Heart left ventricle (tissue), 16 donors: ENCODE results near the gene KIF3C. TPM values are rescaled to one million over a fixed set of nuclear protein-coding genes. Genes with fewer than 3 reads are reported as not detected.

ENCODE experiments used
- ATAC-seq, 4 donors: fragments of 200-7000 bp; cut with Tn5 transposase; one replicate each; pipeline ENCODE4 v1.9.1; 2020 to 2022; ENCODE audit warnings: moderate library complexity in 4 of 4, mild to moderate bottlenecking in 3 of 4, moderate number of reproducible peaks in 1 of 4
- DNase-seq, 5 donors: peaks; one replicate each; pipeline ENCODE4 v3.0.0-alpha.2; 2020
- H3K27ac ChIP-seq, 12 donors: fragments of 200-600 bp; sonication (generic) in 4 of 12; one replicate each; pipeline versions ENCODE4 v1.5.0 to v1.8.0; 2016 to 2022; ENCODE audit warnings: mild to moderate bottlenecking in 2 of 12
- H3K27me3 ChIP-seq, 9 donors: fragments of 200-600 bp; sonication (generic) in 2 of 9; one replicate each; pipeline versions ENCODE4 v1.5.1 to v1.8.0; 2016 to 2022; ENCODE audit warnings: mild to moderate bottlenecking in 3 of 9
- H3K36me3 ChIP-seq, 9 donors: fragments of 200-600 bp; sonication (generic) in 2 of 9; one replicate each; pipeline versions ENCODE4 v1.5.0 to v1.8.0; 2018 to 2022; ENCODE audit warnings: mild to moderate bottlenecking in 2 of 9
- H3K4me1 ChIP-seq, 12 donors: fragments of 200-600 bp; sonication (generic) in 4 of 12; one replicate each; pipeline versions ENCODE4 v1.5.0 to v1.8.0; 2016 to 2022; ENCODE audit warnings: mild to moderate bottlenecking in 3 of 12
- H3K4me3 ChIP-seq, 12 donors: fragments of 200-600 bp; sonication (generic) in 4 of 12; one replicate each; pipeline versions ENCODE4 v1.5.0 to v1.8.0; 2017 to 2022; ENCODE audit warnings: mild to moderate bottlenecking in 9 of 12, moderate library complexity in 4 of 12
- H3K9me3 ChIP-seq, 12 donors: fragments of 200-600 bp; sonication (generic) in 4 of 12; one replicate each; pipeline versions ENCODE4 v1.5.0 to v1.8.0; 2016 to 2022; ENCODE audit warnings: mild to moderate bottlenecking in 1 of 12
- CTCF ChIP-seq, 12 donors: fragments of 200-600 bp; sonication (generic) in 4 of 12; IDR thresholded peaks; one replicate each; pipeline versions ENCODE4 v1.5.0 to v1.8.0; 2018 to 2022; ENCODE audit warnings: antibody characterized with exemption in 12 of 12, mild to moderate bottlenecking in 5 of 12
- POLR2A ChIP-seq, 2 donors: fragments of 450-650 bp; IDR thresholded peaks; one replicate each; pipeline ENCODE4 v1.6.1; 2017; ENCODE audit warnings: antibody characterized with exemption in 2 of 2, mild to moderate bottlenecking in 2 of 2, moderate library complexity in 2 of 2
- WGBS, 4 donors: extraction: QIAGEN DNeasy Blood & Tissue Kit in 2 of 4; methylation state at CpG; one replicate each; pipeline versions ENCODE4 v1.1.5 to v1.1.7; 2013 to 2018; 5-methylcytosine and 5-hydroxymethylcytosine counted together
- intact Hi-C, 10 donors: fragments of 100-400 bp; cut with DNase I; formaldehyde crosslinking; loops; one replicate each; pipeline versions ENCODE4 v1.11.1 to v1.14.2; 2022
- polyA plus RNA-seq, 2 donors: library from polyadenylated mRNA; stranded (reverse); fragments of 200-250 nt; gene quantifications; one replicate each; pipeline ENCODE4 v1.2.3, GENCODE V29; 2013
- total RNA-seq, 9 donors: library from RNA; depleted of rRNA in 2 of 9; stranded (reverse); fragments of >200 nt in 2 of 9; fragmentation: NEBNext Ultra II Directional in 3 of 9; extraction: Animal tissue kit (Norgen Biotek cat#: 25700) in 3 of 9; gene quantifications; one replicate each; pipeline versions ENCODE4 v1.1.0 to v1.2.4, GENCODE V29; 2016 to 2023
- donor health status: ischemic (EF 13 %, LVEDD 7.1; RV severe dilation, severe dysfunction).
- donor health status: healthy with polysubstance abuse.
- donor health status: DM: no; HTN: yes; CAD: no.
- donor health status: DM: no; HTN: no; CAD: no.
- donor health status: ischemic (EF 25% LVEDD 6.9; RV normal size, moderate dysfunction).
- donor health status: ischemic (EF 25% LVEDD 5.7; RV mildly dilated, moderate dysfunction).
- donor health status: healthy.
- donor health status: DM: yes; HTN: yes; CAD: no.
- donor health status: ischemic (EF 35%, LVEDD 5.7; RV mildly dilated, moderate dysfunction).
- donor health status: nonischemic (EF 11% LVEDD 7.7; RV severe dilation, severe dysfunction).
- donor health status: DM: yes; HTN: yes; CAD: no.
- donor health status: PGD.
- donor health status: ischemic (EF 29% LVEDD 5.4; RV normal size, mild dysfunction).
- donor health status: nonischemic (EF 23%, LVEDD 6.1; RV moderate dilation, normal function).

The KIF3C gene
- total and polyA plus RNA-seq, 11 donors: 0.93 to 8.9 (median 2.3) TPM

DNA sequence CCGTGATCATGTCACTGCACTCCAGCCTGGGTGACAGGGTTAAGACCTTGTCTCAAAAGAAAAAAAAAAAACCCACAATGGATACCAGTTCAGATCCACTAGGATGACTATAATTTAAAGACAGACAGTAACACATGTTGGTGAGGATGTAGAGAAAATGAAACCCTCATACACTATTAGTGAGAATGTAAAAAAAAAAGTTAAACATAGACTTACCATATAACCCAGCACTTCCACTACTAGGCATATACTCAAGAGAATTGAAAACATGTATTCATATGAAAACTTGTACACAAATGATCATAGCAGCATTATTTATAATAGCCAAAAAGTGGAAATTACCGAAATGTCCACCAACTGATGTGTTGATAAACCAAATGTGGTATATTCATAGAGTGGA, 48.7 kb downstream of the KIF3C start:
- no peaks in the 10 kb centered on the region for H3K9me3 ChIP-seq
- H3K36me3 ChIP-seq: peaks cover 0 to 22% (median 3%) of the 10 kb centered on the region in 9 donors
- no peak overlapping the region for H3K27ac ChIP-seq
- no peaks in the 10 kb centered on the region for H3K27me3 ChIP-seq
- no peak for ATAC-seq
- 94 to 100% (median 97%) methylated on average over 2 of the region's 2 CpGs for WGBS, 4 donors
- intact Hi-C loops: no loop called here
- TF ChIP-seq CTCF (IDR thresholded peaks at IDR 0.05) (no peak), POLR2A (IDR thresholded peaks at IDR 0.05) (no peak)
- H3K4me3 ChIP-seq: no peak overlapping the region
- no peak for DNase-seq
- H3K4me1 ChIP-seq: peaks cover 0 to 13% (median under 1%) of the 10 kb centered on the region in 12 donors

- no peaks in the 10 kb centered on the region for H3K27me3 ChIP-seq
- H3K4me3 ChIP-seq: no peak overlapping the region
- no peaks in the 10 kb centered on the region for H3K4me1 ChIP-seq
- DNase-seq: no peak
- peaks cover 0 to 24% (median 7%) of the 10 kb centered on the region in 9 donors for H3K36me3 ChIP-seq
- no peak overlapping the region for H3K27ac ChIP-seq
- no peak for ATAC-seq
- no peaks in the 10 kb centered on the region for H3K9me3 ChIP-seq
- intact Hi-C loops: no loop called here
- TF ChIP-seq CTCF (IDR thresholded peaks at IDR 0.05) (no peak), POLR2A (IDR thresholded peaks at IDR 0.05) (no peak)
- 90 to 97% (median 95%) methylated on average over 14 of the region's 14 CpGs for WGBS, 4 donors
Measured at GRCh38 chr2:25929789-25930473, 52.4 kb downstream of the KIF3C start.

DNA sequence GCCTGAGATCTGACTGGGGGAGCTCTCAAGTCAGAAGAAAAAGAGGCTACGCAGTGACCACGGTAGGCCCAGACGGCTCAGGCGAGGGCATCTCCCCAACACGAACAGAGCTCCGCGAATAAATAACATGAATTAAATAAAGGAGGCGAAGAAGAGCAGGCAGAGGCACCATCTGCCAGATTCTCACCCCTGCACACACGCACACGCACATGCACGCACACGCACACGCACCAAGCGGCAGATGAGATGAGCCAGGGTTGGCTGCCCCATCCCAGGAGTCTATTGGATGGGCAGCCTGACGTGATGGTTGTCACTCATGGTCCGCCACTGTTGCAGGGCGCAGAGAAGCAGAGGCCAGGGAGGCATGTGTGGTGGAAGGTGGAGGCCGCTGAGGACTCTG, 53.6 kb downstream of the KIF3C start:
- Histone ChIP-seq H3K27ac (no peak overlapping the region), H3K27me3 (no peaks in the 10 kb centered on the region), H3K36me3 (peaks cover 0 to 24% (median 7%) of the 10 kb centered on the region in 9 donors), H3K4me3 (no peak overlapping the region), H3K4me1 (no peaks in the 10 kb centered on the region), H3K9me3 (no peaks in the 10 kb centered on the region)
- TF ChIP-seq POLR2A (IDR thresholded peaks at IDR 0.05): no peak
- no peak for TF ChIP-seq CTCF (IDR thresholded peaks at IDR 0.05)
- ATAC-seq (no peak), DNase-seq (no peak)
- intact Hi-C loops: no loop called here
- WGBS, 4 donors: 96 to 98% (median 97%) methylated on average over 18 of the region's 18 CpGs

GRCh38 chr2:25926984-25927756, 55.1 kb downstream of the KIF3C start:
- Histone ChIP-seq H3K27ac (no peak overlapping the region), H3K27me3 (no peaks in the 10 kb centered on the region), H3K4me3 (no peak overlapping the region), H3K4me1 (no peaks in the 10 kb centered on the region), H3K9me3 (no peaks in the 10 kb centered on the region), H3K36me3 (peaks cover 0 to 20% (median 7%) of the 10 kb centered on the region in 9 donors)
- DNase-seq (no peak), ATAC-seq (no peak)
- intact Hi-C loops: no loop called here
- TF ChIP-seq CTCF (IDR thresholded peaks at IDR 0.05) (no peak), POLR2A (IDR thresholded peaks at IDR 0.05) (no peak)
- WGBS, 4 donors: 79 to 82% (median 81%) methylated on average over 18 of the region's 18 CpGs
